AG04450 (cell line): ENCODE results near the gene NDUFS7. TPM values are rescaled to one million over a fixed set of nuclear protein-coding genes. Genes with fewer than 3 reads are reported as not detected.

Source experiments
- CTCF ChIA-PET: fragments of 300-600, 350-600 bp; formaldehyde crosslinking; extraction: SDS; loops from one replicate; lab custom pipeline; 2022; ENCODE audit warnings: antibody characterized with exemption, inconsistent platforms; lab: Charles Lee
- POLR2A ChIA-PET: fragments of 350-600 bp; formaldehyde crosslinking; extraction: SDS; loops from one replicate; lab custom pipeline; 2021; ENCODE audit warnings: antibody characterized with exemption, inconsistent platforms; lab: Yijun Ruan, JAX
- DNase-seq: peaks from one replicate; pipeline ENCODE4 v3.0.0-alpha.2; 2011; ENCODE audit warnings: low read depth, low spot score
- H3K27ac ChIP-seq: one replicate; pipeline ENCODE4 v1.5.1; 2012; ENCODE audit warnings: low read depth, low read length, control low read depth
- H3K27me3 ChIP-seq: one replicate; pipeline ENCODE4 v1.6.0; 2012; ENCODE audit warnings: low read length; ENCODE audit not compliant: control insufficient read depth, insufficient read depth
- H3K4me3 ChIP-seq: 2 replicates; pipeline ENCODE4 v1.5.1; 2011; ENCODE audit warnings: mild to moderate bottlenecking, low read depth, low read length, control low read depth
- H3K9me3 ChIP-seq: 2 replicates; pipeline ENCODE4 v1.5.1; 2012; ENCODE audit warnings: low read length; ENCODE audit not compliant: control insufficient read depth, insufficient read depth
- polyA plus RNA-seq: library from polyadenylated mRNA; depleted of rRNA; stranded (reverse); fragments of >200 nt; gene quantifications from 2 replicates; pipeline ENCODE4 v1.2.3, GENCODE V29; 2011
- TF ChIP-seq, protein P1 (sequence below): IDR thresholded peaks from 2 replicates; pipeline ENCODE4 v1.5.1; 2011; ENCODE audit warnings: low read depth, low read length, control low read depth, inconsistent platforms

Gene NDUFS7
- polyA plus RNA-seq, 1 experiment, result 26.1 TPM

DNA sequence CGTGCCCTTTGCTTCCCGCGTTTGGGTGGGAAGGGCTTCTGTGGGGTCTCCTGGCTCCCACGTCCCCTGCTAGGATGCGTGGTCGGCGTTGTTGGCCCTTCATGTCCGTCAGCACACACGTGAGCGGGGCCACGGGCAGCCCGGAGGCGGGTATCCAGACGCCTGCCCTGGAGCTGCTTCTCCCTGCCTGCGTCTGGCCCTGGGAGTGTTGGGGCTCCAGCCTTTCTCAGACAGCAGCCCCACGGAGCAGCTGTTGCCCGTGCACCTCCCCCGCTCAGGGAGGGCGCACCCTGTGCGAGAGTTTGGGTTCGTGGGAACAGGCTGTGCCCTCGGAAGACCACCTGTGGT lies 38.2 kb downstream of the NDUFS7 start:
- no peak overlapping the region for H3K27ac ChIP-seq
- no peak overlapping the region for H3K4me3 ChIP-seq
- no peak for DNase-seq
- no peaks in the 10 kb centered on the region; the same call in 1 of the 2 replicates for H3K9me3 ChIP-seq
- no peaks in the 10 kb centered on the region for H3K27me3 ChIP-seq
- TF ChIP-seq, protein P1, sequence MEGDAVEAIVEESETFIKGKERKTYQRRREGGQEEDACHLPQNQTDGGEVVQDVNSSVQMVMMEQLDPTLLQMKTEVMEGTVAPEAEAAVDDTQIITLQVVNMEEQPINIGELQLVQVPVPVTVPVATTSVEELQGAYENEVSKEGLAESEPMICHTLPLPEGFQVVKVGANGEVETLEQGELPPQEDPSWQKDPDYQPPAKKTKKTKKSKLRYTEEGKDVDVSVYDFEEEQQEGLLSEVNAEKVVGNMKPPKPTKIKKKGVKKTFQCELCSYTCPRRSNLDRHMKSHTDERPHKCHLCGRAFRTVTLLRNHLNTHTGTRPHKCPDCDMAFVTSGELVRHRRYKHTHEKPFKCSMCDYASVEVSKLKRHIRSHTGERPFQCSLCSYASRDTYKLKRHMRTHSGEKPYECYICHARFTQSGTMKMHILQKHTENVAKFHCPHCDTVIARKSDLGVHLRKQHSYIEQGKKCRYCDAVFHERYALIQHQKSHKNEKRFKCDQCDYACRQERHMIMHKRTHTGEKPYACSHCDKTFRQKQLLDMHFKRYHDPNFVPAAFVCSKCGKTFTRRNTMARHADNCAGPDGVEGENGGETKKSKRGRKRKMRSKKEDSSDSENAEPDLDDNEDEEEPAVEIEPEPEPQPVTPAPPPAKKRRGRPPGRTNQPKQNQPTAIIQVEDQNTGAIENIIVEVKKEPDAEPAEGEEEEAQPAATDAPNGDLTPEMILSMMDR, result no peak
- CTCF ChIA-PET, result no interaction called here
- POLR2A ChIA-PET, result no interaction called here

DNA sequence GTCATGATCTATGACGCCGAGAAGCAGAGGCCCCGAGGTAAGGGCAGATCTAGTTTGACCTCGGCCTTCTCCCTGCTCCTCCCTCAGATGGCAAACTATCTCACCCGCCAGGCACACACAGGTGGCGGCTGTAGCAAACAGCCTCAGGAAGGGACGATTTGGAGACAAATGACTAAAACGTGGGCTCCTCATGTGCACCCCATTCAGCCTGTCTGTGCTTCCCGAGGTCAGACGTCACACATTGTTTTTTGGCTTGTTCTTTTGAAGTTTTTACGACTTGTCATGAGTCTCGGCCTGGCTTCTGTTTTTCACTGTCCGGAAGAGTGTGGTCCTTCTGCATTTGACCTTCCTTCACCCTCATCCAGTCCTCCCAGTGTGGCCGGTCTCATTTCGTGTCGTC lies 38.7 kb downstream of the NDUFS7 start:
- no peak for DNase-seq
- no peaks in the 10 kb centered on the region for H3K27me3 ChIP-seq
- TF ChIP-seq, protein P1, result no peak
- no peaks in the 10 kb centered on the region; the same call in 1 of the 2 replicates for H3K9me3 ChIP-seq
- CTCF ChIA-PET, result no interaction called here
- POLR2A ChIA-PET, result no interaction called here
- H3K27ac ChIP-seq, result no peak overlapping the region
- H3K4me3 ChIP-seq, result no peak overlapping the region

DNA sequence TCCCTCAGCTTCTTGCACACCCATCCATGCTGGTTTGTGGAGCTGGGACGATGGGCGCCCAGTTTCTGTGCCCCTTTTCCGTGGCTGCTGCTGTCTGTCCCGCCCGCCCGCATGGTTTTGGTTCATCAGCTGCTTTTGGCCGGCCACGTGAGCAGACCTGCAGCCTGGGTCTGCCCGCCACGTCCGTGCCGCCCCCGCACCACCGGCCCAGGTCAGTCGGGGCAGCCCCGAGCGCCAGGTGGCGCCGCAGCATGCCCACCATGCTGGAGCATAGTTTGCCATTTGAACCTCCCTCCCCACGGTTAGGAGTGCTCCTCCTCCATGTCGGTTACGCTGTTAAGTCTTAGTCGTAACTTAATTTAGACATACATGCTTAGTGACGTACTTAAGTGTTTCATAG lies 39.2 kb downstream of the NDUFS7 start:
- Histone ChIP-seq H3K4me3 (no peak overlapping the region), H3K27me3 (no peaks in the 10 kb centered on the region), H3K27ac (no peak overlapping the region), H3K9me3 (no peaks in the 10 kb centered on the region; the same call in 1 of the 2 replicates)
- ChIA-PET POLR2A (no interaction called here), CTCF (no interaction called here)
- DNase-seq, result no peak
- TF ChIP-seq, protein P1, result no peak

DNA sequence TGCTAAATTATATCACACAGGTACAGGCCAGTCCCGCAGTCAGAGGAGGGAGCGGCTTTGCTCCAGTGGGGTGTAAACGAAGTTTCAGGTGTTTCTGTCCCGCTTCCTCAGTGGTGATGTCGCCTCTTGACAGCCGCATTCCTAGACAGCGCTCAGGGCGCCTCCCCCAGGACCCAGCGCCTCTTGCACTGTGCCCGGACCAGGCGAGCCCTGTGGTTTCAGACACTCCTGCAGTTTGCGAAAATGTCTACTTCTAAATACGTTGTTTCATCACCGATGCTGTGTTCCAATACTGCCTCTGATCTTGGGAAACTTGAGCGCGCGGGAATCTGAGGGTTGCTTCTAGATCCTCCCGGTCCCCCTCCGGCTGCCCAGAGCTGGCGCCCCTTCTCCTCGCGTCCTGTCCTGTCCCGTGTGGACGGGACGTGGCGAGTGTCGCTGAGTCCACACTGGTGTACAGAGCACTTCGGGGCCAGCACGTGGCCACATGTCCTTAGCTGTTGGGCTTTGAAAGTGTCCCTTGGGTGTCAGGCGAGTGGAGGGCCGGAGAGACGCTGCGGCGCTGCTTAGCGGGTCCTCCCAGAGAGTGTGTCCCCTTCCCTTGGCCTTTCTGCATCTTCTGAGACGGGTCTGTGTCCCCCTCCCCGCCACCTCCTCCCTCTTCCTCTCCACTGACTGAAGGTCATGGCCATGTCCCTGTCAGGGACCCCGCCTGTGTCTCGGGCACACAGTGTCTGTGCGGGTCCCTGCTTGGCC lies 39.9 kb downstream of the NDUFS7 start:
- Histone ChIP-seq H3K9me3 (no peaks in the 10 kb centered on the region; the same call in 1 of the 2 replicates), H3K27ac (no peak overlapping the region), H3K27me3 (no peaks in the 10 kb centered on the region), H3K4me3 (no peak overlapping the region)
- TF ChIP-seq, protein P1, result no peak
- DNase-seq, result no peak
- CTCF ChIA-PET, result interaction anchor here (0.6 kb wide), 1 partner anchor 318 kb away, joined by 5 read pairs; no protein-coding TSS in a partner anchor
- POLR2A ChIA-PET, result no interaction called here

DNA sequence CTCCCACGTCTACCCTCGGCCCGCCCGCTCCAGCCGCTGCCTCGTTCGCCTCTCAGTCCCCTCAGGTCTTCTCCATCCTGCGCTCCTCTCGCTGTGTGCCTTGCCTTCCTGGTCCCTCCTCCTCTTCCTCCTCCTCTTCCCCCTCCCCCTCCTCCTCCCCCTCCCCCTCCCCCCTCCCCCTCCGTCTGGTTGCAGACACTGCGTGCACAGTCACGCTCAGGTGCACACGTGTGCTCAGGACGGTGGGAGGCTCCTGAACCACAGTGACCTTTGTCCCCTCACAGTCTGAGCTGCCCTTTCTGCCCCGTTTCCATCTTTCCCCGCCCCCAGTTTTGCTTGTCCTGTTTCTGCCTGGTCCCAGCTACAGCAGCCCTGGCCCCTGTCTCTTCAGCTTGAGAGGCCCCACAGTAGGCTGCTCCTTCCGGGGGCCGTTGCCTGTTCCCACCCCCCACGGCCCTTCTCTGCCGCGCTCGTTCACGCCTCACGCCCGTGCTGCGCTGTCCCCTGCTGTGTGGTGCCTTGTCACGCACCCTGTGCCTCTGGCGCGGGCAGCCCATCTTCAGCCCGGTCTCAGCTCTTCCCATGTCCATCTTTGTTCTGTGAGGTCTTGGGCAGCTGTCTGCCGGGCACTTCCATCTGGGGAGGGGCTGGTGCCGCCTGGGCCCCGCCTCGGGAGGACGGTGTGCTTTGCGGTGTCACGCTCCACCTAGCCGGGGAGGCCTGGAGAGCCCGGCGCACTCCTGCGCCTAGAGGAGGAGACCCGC lies 40.7 kb downstream of the NDUFS7 start:
- no peak for DNase-seq
- Histone ChIP-seq H3K27ac (no peak overlapping the region), H3K9me3 (no peaks in the 10 kb centered on the region; the same call in 1 of the 2 replicates), H3K27me3 (no peaks in the 10 kb centered on the region), H3K4me3 (no peak overlapping the region)
- POLR2A ChIA-PET, result no interaction called here
- TF ChIP-seq, protein P1, result no peak
- CTCF ChIA-PET, result interaction anchor here (0.6 kb wide), 1 partner anchor 319 kb away, joined by 5 read pairs; no protein-coding TSS in a partner anchor
